Measurements from ENCODE around the gene PARD3B. TPM values are rescaled to one million over a fixed set of nuclear protein-coding genes. Genes with fewer than 3 reads are reported as not detected.

The PARD3B gene
- total and polyA plus RNA-seq, 2 donors (not counting 1 experiment from before 2014, with no cell fraction given) = 7.4 to 20.6 TPM

DNA sequence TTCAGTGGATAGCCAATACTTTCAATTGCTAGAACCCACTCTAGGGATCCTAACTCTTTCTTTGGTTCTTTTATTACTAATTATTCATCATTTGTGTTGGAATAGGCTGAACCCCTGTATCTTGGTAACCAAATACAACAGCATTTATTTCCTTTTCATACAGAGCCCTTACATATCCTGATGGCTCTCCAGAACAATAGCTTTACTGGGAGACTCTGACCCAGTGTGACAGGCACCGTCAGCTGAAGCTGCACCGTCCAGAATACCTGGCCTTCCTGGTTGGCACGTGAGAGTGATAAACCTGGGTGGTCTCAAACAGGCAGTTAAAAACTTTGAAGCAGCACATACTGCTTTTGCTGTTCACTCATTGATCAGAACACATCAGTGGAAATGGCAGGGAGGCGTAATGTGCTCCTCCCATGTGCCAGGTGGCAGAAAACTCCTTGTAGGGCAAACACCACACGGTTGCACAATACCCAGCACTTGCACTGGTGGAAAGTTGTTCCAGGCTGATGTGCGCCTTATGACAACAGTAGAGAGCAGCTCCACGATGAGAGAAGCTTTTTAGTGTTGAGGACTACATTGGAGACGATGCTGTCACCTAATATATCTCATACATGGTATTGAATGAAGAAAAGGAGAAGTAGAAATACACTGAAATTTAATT lies 456.2 kb downstream of the PARD3B start:
- no peak for TF ChIP-seq EZH2 (IDR thresholded peaks at IDR 0.05; ENCODE audit: low read length, missing control alignments)
- no peak for TF ChIP-seq CTCF (conservative IDR thresholded peaks at IDR 0.05 in 1 of 2, IDR thresholded peaks at IDR 0.05 in 1 of 2; ENCODE audit: low read depth in 1 of 2, low read length in 2 of 2)
- no peaks in the 10 kb centered on the region for H3K4me1 ChIP-seq (ENCODE audit: control insufficient read depth, extremely low read depth, insufficient read depth, low read length)
- no peak for DNase-seq (ENCODE audit: low read depth in 2 of 2)

GRCh38 chr2:205002390-205002789 lies 457.1 kb downstream of the PARD3B start:
- DNase-seq (ENCODE audit: low read depth in 2 of 2) = no peak
- Histone ChIP-seq H3K9me3 (ENCODE audit: control insufficient read depth, insufficient read depth, low read depth, low read length) (no peaks in the 10 kb centered on the region), H3K27me3 (ENCODE audit: control insufficient read depth, insufficient read depth, low read length) (no peaks in the 10 kb centered on the region), H4K20me1 (ENCODE audit: control insufficient read depth, extremely low read depth, insufficient read depth, low read length) (no peaks in the 10 kb centered on the region), H3K79me2 (ENCODE audit: control insufficient read depth, insufficient read depth, low read length) (no peaks in the 10 kb centered on the region), H3K36me3 (ENCODE audit: control insufficient read depth, insufficient read depth, low read length) (no peaks in the 10 kb centered on the region), H3K4me2 (ENCODE audit: extremely low read depth, insufficient read depth, low read length) (no peak overlapping the region), H3K4me1 (ENCODE audit: control insufficient read depth, extremely low read depth, insufficient read depth, low read length) (no peaks in the 10 kb centered on the region), H3K27ac (ENCODE audit: insufficient read depth, low read length) (no peak overlapping the region), H3K9ac (ENCODE audit: insufficient read depth, low read length) (no peak overlapping the region), H2AFZ (ENCODE audit: low read length) (no peak overlapping the region), H3K4me3 (replicated peaks in 1 of 4; ENCODE audit: control extremely low read depth in 1 of 4, insufficient read depth in 1 of 4, low read depth in 3 of 4, low read length in 4 of 4) (no peak overlapping the region)
- TF ChIP-seq EZH2 (IDR thresholded peaks at IDR 0.05; ENCODE audit: low read length, missing control alignments) (no peak), CTCF (conservative IDR thresholded peaks at IDR 0.05 in 1 of 2, IDR thresholded peaks at IDR 0.05 in 1 of 2; ENCODE audit: low read depth in 1 of 2, low read length in 2 of 2) (no peak)

More for the DNA sequence above, 456.2 kb downstream of the PARD3B start:
- no peaks in the 10 kb centered on the region for H3K36me3 ChIP-seq (ENCODE audit: control insufficient read depth, insufficient read depth, low read length)
- no peaks in the 10 kb centered on the region for H3K27me3 ChIP-seq (ENCODE audit: control insufficient read depth, insufficient read depth, low read length)
- no peak overlapping the region for H3K4me2 ChIP-seq (ENCODE audit: extremely low read depth, insufficient read depth, low read length)
- no peak overlapping the region for H2AFZ ChIP-seq (ENCODE audit: low read length)
- no peak overlapping the region for H3K4me3 ChIP-seq (replicated peaks in 1 of 4; ENCODE audit: control extremely low read depth in 1 of 4, insufficient read depth in 1 of 4, low read depth in 3 of 4, low read length in 4 of 4)
- no peaks in the 10 kb centered on the region for H3K79me2 ChIP-seq (ENCODE audit: control insufficient read depth, insufficient read depth, low read length)
- no peaks in the 10 kb centered on the region for H3K9me3 ChIP-seq (ENCODE audit: control insufficient read depth, insufficient read depth, low read depth, low read length)
- H3K27ac ChIP-seq (ENCODE audit: insufficient read depth, low read length) = no peak overlapping the region
- no peak overlapping the region for H3K9ac ChIP-seq (ENCODE audit: insufficient read depth, low read length)
- H4K20me1 ChIP-seq (ENCODE audit: control insufficient read depth, extremely low read depth, insufficient read depth, low read length) = no peaks in the 10 kb centered on the region

DNA sequence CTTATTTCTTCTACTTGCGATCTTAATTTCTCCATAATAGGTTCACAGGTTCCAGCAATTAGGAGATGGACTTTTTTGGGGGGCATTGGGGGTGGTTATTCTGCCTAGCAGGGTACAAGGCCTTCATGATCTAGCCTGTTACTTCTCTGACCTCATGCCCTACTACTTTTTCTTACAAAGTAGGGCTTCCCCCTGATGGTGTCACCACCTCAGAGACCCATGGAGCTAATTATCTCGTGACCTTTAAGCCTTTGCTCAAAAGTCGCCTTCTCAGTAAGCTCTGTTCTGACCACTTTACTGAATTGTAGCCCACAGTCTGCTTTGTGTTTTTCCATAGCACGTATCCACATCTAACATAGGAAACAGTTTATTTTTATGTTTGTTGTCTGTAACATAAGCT lies 458.0 kb downstream of the PARD3B start:
- H3K9ac ChIP-seq (ENCODE audit: insufficient read depth, low read length) = no peak overlapping the region
- H3K9me3 ChIP-seq (ENCODE audit: control insufficient read depth, insufficient read depth, low read depth, low read length) = no peaks in the 10 kb centered on the region
- H3K4me1 ChIP-seq (ENCODE audit: control insufficient read depth, extremely low read depth, insufficient read depth, low read length) = no peaks in the 10 kb centered on the region
- H3K27me3 ChIP-seq (ENCODE audit: control insufficient read depth, insufficient read depth, low read length) = no peaks in the 10 kb centered on the region
- no peaks in the 10 kb centered on the region for H3K36me3 ChIP-seq (ENCODE audit: control insufficient read depth, insufficient read depth, low read length)
- H3K79me2 ChIP-seq (ENCODE audit: control insufficient read depth, insufficient read depth, low read length) = no peaks in the 10 kb centered on the region
- H3K4me3 ChIP-seq (replicated peaks in 1 of 4; ENCODE audit: control extremely low read depth in 1 of 4, insufficient read depth in 1 of 4, low read depth in 3 of 4, low read length in 4 of 4) = no peak overlapping the region
- no peak overlapping the region for H3K27ac ChIP-seq (ENCODE audit: insufficient read depth, low read length)
- no peak for TF ChIP-seq EZH2 (IDR thresholded peaks at IDR 0.05; ENCODE audit: low read length, missing control alignments)
- no peak for TF ChIP-seq CTCF (conservative IDR thresholded peaks at IDR 0.05 in 1 of 2, IDR thresholded peaks at IDR 0.05 in 1 of 2; ENCODE audit: low read depth in 1 of 2, low read length in 2 of 2)
- no peak for DNase-seq (ENCODE audit: low read depth in 2 of 2)
- no peaks in the 10 kb centered on the region for H4K20me1 ChIP-seq (ENCODE audit: control insufficient read depth, extremely low read depth, insufficient read depth, low read length)
- H3K4me2 ChIP-seq (ENCODE audit: extremely low read depth, insufficient read depth, low read length) = no peak overlapping the region
- H2AFZ ChIP-seq (ENCODE audit: low read length) = no peak overlapping the region

All from fibroblast of lung (primary cell).